HG03103 (cell line): ENCODE results near the gene PLRG1.
A peak's percentile ranks its signal among the peaks of the same experiment; 100 is the strongest.
"Not testable (repeated sequence)": the region's sequence is repeated elsewhere in the genome, so short reads cannot be mapped to it uniquely, and the experiment has no call there.

Experiments used
- ATAC-seq: cut with Tn5 transposase; IDR thresholded peaks from one replicate; pipeline ENCODE4 v1.9.1; 2021; ENCODE audit warnings: low read depth; ENCODE audit not compliant: unreplicated experiment

Gene PLRG1

GRCh38 chr4:154549894-154550790, at the start of gene PLRG1:
Gene PLRG1 (minus strand): TSS chr4:154550400. CDS start chr4:154550308, 92 bp downstream.
- ATAC-seq, result peak; percentile 98

DNA sequence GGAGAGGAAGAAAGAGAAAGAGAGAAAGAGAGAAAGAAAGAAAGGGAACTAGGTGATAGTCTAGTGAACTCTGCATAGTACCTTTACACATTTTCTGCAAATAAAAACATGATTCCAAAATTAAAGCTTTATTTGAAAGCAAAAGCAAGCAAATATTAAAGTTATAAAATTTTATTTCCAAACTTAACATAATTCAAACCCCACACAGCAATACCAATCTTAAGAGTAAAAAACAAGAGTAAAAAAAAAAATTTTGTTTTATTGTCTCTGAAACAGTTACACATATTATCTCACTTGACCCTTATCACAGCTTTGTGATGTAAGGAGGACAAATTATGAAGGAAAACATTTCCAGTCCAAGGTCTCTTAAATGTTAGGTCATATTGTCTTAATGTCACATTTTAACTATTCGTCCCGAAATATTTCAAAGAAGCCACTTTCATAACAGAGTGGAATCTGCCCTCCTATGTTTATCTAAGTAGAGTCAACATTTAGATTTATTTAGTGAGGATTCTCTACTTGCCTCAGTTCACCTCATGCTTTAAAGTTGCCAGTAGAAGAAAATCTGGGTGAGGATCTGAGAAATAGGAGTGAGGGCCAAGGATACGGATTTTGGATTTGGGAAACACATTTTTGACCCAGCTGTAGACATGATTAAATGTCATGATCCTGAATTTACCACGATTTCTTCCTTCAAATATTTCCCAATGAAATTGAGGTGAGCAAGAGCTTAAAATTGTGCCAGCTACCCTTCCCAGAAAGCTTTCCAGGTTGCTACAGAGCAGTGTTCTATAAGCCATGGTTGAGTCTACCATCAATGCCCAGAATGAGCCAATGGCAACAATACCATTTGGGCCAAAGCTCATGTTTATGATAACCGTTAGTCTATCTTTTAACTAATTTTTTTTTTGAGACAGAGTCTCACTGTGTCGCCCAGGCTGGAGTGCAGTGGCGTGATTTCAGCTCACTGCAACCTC, 47.9 kb upstream of the PLRG1 start:
- ATAC-seq, result no peak

DNA sequence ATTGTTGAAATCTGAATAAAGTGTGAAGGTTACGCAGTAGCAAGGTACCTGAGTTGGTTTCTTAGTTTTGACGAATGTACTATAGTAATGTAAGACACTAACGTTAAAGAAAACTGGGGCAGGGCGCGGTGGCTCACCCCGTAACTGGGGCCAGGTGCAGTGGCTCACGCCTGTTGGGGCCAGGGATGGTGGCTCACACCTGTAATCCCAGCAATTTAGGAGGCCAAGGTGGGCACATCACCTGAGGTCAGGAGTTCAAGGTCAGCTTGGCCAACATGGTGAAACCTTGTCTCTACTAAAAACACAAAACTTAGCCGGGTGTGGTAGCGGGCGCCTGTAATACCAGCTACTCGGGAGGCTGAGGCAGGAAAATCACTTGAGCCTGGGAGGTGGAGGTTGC, 47.1 kb upstream of the PLRG1 start:
- ATAC-seq, result not testable (repeated sequence)

DNA sequence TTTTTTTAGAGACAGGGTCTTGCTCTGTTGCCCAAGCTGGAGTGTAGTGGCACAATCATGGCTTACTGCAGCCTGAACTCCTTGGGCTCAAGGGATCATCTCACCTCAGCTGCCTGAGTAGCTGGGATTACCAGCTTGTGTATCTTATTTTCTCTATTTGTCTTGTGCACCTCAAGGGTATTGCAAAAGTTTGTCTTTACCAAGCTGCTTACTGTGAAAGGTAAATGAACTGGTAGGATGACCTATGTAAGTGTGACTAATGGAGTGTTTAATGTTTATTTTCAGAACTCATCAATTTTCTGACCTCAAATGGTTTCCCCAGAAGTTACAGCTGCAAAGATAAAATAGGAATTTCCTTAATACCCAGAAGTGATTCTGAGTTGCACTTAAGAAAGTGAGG, 45.6 kb upstream of the PLRG1 start:
- ATAC-seq, result no peak

GRCh38 chr4:154594343-154594742, 44.1 kb upstream of the PLRG1 start:
- ATAC-seq, result not testable (repeated sequence)

DNA sequence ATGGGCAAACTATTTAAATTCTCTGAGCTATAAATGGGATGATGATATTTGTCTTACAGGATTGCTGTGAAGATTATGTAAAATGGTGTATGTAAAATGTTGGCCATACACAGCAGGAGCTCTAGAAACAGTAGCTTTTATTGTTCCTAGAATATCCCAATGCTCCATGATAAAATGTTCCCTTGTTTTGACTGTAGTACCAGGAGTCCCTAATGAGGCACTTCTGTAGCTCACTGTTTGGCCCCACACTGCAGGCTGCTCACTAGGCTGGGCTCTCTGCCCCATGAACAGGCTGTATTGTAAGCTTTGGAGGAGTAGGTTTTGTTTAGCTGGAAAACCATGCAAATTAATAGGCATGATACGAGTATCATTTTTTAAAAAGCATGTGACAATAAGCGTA, 43.7 kb upstream of the PLRG1 start:
- no peak for ATAC-seq

GRCh38 chr4:154591890-154592289, 41.7 kb upstream of the PLRG1 start:
- ATAC-seq, result no peak

- no peak for ATAC-seq
These were observed 40.3 kb upstream of the PLRG1 start, which contains the start of gene FGA for GRCh38 chr4:154590329-154591006. Gene FGA (minus strand): TSS chr4:154590742. CDS start chr4:154590687, 55 bp downstream.

- no peak for ATAC-seq
These were observed 39.3 kb upstream of the PLRG1 start for GRCh38 chr4:154589296-154590197.

DNA sequence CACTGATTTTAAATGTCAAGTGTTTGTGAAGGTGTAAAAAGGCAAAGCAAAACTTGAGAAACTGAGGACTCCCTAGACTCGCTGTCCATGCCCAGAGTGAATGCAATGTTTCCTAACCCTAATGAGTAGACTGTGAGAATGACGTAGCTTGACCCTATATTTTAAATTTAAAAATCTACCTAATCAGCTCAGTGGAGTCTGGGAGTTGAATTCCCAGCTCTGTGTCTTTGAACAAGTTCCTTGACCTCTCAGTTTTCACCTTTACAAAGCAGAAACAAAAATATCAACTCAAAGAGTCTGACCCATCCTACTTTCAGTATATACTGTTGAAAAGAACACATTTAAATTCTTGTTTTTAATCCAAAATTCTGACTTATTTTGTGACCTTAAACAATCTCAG, 38.0 kb upstream of the PLRG1 start:
- no peak for ATAC-seq

DNA sequence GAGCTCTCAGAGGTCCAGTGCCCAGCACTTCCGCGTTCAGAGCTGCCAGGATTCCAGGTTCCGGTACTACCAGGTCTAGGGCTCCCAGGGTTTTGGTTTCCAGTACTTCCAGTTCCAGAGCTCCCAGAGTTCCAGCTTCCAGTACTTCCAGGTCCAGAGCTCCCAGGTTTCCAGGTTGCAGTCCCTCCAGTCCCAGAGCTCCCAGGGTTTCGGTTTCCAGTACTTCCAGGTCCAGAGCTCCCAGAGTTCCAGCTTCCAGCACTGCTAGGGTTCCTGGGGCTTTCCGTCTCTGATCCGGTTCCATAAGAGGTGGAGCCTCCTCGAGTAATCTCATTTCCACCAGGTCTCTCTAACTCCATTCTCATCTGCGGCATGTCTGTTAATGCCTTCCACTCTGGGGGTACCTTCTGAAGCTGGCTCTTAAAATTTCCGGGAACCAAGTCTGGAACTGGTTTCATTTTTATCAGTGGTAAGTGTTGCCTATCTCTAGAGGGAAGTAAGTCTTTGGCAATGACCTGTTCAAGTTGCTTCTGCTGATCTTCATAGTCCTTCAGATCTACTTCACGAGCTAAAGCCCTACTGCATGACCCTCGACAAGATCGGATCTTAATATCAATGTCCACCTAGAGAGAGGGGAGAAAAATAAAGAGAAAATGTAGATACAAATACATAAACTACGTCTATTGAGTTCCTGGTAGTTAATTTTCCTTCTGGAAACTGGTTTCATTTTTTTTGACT, 36.3 kb upstream of the PLRG1 start:
- ATAC-seq, result no peak

- ATAC-seq, result no peak
These were observed 35.3 kb upstream of the PLRG1 start for GRCh38 chr4:154585369-154586018.

- no peak for ATAC-seq
These were observed 34.1 kb upstream of the PLRG1 start for GRCh38 chr4:154584259-154584658.

DNA sequence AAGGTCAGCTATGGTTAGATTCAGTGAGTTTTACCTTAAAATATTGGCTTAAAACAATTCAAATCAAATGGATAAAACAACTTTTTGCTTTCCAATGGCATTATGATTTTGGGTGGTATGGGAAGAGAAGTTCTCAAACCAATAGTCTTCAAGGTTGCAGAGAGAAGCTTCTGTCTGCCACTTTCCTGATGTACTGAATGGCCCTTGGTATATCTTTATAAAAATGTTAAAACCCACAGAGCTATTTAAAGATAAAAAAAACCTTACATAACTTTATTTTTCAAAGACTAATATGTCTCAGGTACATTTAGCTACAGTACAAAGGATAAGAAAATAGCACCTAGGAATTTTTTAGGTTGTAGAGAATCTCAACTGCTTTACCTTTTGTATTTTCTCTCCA, 33.5 kb upstream of the PLRG1 start:
- ATAC-seq, result no peak

GRCh38 chr4:154583230-154583629, 33.0 kb upstream of the PLRG1 start:
- no peak for ATAC-seq

GRCh38 chr4:154582723-154583122, 32.5 kb upstream of the PLRG1 start:
- no peak for ATAC-seq

DNA sequence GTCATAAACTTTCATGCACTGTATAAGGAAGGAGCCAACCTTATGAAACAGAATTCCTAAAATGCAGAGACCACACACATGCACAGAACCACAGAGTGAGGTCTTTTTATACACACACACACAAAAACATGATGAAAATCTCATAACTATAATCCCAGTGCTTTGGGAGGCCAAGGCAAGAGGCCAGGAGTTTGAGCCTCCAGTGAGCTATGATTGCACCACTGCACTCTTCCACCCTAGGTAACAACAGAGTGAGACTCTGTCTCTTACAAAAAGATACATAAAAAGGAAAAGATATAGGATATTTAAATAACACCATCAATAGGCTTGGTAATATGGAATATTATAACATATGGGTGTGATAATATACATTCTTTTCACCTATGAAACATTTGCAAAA, 29.7 kb upstream of the PLRG1 start:
- no peak for ATAC-seq

DNA sequence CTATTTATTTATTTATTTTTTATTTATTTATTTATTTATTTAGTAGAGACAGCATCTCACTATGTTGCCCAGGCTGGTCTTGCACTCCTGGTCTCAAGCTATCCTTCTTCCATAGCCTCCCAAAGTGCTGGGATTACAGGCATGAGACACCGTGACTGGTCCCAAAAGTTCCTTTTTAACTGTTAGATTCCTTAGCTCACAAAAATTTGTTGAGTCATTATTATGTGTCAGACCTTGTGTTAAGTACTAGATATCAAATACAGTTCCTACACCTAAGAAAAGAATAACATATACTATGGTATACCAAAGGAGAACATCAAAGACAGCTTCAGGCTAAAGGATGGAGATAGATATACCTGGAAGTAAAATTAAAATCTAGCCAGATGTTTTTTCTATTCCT, 28.7 kb upstream of the PLRG1 start:
- ATAC-seq, result no peak
